Cortex of kidney (tissue), 1 donor: ENCODE measurements around the gene MAB21L1.

ENCODE experiments used
- DNase-seq: peaks from one replicate; lab custom pipeline; 2025; lab: John Stamatoyannopoulos, UW

The MAB21L1 gene

DNA sequence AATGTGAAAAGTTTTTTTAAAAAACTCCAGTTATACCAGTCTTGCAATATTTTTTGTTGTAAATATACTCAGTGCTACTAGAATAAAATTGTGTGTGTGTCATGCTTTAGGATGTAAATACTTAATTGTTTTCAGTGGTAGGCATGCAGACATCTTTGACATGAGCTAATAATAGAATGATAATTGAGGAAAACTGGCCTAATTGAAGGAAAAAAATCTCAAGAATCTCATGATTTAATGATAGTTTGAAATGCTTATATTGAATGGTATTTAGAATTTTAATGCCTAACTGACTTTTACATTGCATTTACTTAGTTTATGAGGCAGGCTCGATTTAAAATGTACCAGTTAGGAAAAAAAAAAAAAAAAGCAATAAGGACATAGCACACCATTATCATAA, 3.2 kb upstream of the MAB21L1 start:
- DNase-seq = no peak

GRCh38 chr13:35479038-35479492, 2.6 kb upstream of the MAB21L1 start:
- DNase-seq = no peak

DNA sequence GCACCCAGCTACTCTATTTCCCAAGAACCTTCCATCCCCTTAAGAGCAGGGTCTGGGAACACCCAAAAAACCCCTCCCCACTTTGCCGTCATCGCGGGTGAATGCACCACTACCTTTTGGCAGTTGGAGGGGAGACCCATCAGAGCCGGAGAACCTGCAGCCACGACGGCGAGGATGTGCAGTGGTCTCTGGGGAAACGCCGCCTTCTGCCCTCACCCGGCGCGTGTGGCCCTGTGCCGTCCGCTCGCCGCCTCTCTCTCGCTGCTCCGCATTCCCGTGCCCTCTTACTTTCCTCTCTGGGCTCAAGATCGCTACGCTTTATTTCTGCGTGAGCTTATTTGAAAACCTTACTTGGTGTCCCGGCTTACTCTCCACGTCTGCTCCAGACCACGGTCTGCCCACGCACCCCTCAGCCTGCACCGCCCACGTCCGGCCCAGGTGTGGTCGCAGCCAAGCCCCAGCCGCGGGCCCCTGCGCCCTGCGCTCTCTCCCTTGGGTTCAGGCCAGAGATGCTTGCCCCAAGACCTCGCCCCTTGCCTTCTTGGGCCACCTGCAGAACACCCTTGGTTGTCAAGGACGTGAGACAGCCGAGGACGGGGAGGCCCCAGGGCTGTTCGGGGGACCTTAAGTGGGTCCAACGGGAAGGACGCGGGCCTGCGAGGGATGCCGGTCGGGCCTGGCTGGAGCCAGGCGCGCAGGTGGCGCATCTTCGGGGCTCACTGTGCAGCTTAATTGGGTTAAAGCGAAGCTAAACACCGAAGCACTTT, 2.0 kb upstream of the MAB21L1 start:
- no peak for DNase-seq

DNA sequence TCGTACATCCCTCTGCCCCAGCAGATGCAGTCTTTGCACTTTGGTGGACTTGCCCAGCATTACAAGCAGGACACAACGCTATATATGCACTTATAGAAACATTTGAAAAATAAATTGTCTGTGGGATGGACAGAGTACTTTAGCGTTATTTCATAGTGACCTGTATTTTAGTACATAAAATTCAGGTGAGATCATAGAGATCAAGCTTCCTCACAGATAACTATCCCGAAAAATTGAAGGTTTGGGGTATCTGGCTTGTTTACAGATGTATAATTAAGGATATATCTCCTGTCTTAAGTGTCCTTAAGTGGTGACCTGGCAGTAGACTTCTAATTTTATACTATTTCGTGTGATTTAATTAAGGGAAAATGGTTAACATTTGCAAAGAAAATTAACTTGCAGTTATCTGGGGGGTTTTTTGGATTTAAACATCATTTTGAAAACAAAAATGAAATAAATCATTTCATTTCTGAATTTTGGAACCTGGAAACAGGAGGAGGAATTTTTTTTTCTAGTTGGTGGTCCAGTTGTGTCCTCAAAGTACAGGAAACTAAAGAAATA, 977 bp upstream of the MAB21L1 start:
- no peak for DNase-seq

DNA sequence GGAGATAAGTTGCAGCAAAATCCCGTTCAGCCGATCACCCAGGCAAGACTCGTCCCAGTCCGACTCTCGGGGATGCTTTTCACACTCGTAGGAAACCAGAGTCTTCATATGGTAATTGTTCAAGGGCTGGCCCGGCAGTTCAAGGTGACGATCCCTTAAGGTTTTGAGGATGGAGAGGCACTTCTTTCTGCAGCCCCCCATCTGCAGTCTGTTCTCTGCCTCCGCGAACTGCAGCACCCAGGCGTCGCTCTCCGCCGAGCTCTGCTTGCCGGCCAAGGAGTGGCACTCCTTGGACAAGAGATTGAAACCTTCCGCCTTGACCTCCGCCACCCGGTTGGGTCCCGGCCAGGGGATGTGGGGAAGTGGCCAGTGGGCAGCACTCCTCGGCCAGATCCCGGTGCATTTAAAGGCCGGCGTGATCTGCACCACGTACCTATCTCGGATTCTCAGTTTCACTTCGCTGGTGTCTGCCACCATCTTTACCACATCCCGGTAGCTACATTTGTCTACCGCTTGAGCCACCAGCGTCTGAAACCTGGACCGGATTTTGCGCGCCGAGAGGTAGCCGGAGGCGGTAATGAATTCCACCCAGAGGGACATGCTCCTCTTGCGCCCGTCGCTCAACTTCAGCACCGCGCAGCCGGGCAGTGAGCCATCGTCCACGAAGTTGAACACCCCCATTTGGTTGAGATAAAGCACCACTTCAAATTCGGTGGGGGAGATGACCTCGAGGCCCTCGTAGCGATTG, 1.1 kb downstream of the MAB21L1 start:
- DNase-seq = no peak

DNA sequence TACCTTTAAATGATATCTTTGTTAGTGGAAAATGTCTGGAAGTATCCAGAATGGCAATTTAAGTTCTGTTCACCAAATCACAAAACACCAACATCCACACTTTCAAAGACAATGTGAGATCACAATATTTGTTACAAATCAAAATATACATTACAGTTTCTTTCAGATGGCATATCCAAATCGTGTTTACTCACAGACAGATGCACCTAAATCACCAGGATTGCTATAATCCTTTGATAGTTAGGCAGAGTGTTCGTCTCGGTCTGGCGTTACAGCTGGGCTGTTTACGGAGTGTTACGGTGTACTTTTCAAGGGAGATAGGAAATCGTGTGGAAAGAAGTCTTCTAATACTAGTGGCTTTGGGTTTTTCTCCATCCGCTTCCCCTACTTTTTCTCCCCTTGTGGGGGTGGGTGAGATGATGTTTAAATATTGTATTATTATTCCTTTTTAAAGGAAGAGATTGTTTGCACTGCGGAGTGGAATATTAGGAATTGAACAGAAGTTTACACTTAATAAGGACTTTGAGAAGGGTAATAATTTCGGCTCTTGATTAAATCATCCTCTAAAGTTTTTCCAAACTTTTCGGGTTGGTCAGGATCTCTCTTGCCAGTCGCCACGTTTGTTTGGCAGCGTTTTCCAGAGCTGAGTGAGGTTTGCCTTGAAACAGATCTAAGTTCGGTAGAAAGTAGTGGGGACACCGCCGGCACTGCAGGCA, 1.8 kb downstream of the MAB21L1 start:
- DNase-seq = no peak

DNA sequence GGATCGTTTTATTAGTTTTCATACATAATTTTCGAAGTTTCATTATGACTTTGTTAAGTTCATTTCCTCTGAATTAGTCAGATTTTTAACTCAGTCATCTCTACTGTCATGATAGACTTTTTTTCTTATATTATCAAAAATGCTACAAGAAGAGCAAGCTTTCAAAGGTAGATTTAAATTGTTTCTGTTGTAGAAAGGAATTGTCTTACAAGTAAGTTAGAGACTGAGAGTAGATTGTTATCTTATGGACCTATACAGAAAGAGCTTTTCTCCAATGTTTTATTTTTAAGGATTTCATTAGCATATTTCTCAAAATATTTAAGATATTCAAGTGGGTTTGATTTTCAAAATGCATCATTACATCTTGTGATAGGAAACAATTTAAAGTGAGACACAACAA, 2.7 kb downstream of the MAB21L1 start:
- DNase-seq = no peak

GRCh38 chr13:35473206-35473775, 3.2 kb downstream of the MAB21L1 start:
- DNase-seq = no peak

GRCh38 chr13:35472323-35472881, 4.1 kb downstream of the MAB21L1 start:
- DNase-seq = no peak

DNA sequence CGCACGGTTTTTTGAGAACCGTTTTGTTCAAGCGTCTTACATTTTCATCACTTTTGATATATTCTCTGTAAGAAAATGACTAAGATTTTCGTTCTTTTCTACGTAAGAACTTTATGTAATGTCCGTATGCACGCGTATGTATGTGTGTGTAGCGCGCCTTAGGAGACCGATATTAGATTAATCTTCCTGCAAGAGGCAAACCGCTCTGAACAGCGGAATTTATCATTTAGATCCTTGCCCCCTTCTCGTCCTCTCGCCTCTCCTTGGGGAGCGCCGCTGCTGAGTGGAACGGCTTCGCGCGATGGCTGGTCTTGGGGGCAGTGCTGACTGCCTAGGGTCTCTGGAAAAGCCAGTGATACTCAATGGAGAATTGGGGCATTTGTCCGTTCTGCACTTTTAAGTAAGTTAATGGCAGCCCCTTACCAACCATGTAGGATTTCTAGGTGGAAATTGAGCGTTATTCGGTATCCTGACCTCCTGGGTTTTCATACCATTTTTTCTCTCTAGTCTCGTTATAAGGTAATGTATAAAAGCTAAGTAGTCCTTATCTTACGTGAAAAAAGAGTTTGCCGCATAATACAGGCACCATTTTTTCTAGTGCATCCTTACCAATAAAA, 4.7 kb downstream of the MAB21L1 start:
- DNase-seq = no peak

GRCh38 chr13:35470671-35471661, 5.5 kb downstream of the MAB21L1 start:
- no peak for DNase-seq

GRCh38 chr13:35469806-35470525, 6.5 kb downstream of the MAB21L1 start:
- DNase-seq = no peak

DNA sequence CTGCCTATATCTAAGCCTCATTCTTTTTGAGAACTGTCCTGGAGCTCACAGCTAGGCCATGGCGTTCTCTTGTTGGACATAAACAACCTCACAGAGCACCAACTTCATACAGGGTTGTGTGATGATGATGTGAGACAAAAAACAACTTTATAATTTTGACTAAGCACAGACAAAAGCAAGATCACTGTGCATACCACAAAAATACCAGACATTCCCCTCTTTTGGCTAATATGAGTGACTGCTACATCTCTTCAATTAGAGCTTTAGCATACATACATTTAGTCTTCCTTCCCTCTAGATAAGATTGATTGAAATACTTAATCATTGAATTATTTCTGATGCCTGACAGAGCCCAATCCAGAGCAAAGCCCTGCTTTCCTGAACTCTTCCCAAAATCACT, 8.3 kb downstream of the MAB21L1 start:
- no peak for DNase-seq

DNA sequence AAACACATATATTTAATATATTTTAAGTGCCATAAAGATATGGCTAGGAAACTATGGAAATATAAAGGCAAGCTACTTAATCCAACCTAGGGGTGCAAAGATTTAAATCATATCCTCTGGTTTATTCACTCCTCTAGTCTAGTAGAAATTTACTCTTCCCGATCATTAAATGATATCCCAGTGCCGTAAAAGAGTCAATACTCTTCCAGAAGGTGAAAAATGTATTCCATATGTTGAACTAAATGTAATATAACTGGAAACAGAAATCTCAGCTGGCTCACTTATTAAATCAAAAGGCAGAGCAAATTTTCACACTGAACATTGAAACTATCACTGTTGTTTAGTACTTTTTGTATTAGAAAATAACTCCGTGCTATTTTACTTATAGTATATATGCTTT, 11.1 kb downstream of the MAB21L1 start:
- DNase-seq = no peak

GRCh38 chr13:35460061-35460460, 16.4 kb downstream of the MAB21L1 start:
- DNase-seq = no peak

GRCh38 chr13:35457258-35457657, 19.2 kb downstream of the MAB21L1 start:
- DNase-seq = no peak

GRCh38 chr13:35455022-35455421, 21.5 kb downstream of the MAB21L1 start:
- DNase-seq = no peak

DNA sequence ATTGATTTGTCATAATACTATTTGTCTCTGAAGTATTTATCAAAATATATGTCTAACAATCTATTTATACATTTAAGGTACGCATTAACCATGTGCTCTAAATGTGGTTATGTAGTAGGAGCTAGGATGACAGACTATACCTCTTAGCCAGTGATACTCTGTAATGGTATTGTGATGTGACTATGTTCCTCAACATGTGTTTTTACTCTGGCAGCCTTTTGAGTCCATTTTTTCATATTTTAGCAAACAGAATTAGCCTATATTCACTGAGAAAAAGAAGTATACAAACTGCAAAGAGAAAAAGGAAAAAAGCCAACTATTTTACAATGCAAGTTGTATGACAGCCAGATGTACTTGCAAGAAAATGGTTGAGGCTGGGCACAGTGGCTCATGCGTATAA, 26.7 kb downstream of the MAB21L1 start:
- no peak for DNase-seq

DNA sequence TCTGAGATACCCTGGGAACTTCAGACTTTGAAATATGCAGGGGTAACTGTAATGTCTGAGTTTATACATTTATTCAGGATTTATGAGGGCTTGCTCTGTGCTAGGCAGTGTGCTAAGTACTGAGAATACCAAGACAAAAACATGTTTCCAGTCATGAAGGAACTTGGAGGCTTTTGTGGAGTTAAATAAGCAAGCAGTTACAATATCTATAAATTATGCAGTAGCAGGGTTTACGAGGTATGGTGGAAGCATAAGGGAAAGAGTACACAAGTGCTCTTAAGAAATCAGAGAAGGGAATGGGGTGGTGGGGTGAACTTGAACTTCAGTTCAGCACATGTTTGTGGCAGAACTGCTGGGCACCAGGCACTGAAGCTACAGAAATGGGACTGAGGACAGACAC, 28.0 kb downstream of the MAB21L1 start:
- DNase-seq = no peak
